IPS-18c (cell line): ENCODE results near the gene IGF2.
"Not testable (repeated sequence)": the region's sequence is repeated elsewhere in the genome, so short reads cannot be mapped to it uniquely, and the experiment has no call there.

ENCODE experiments used
- H3K4me3 ChIP-seq: 2 replicates; pipeline ENCODE4 v1.7.0; 2013; ENCODE audit warnings: low read depth, mild to moderate bottlenecking, low read length, moderate library complexity; ENCODE audit not compliant: insufficient read depth
- H3K9me3 ChIP-seq: one replicate; pipeline ENCODE4 v1.6.1; 2013; ENCODE audit warnings: mild to moderate bottlenecking, low read length, moderate library complexity; ENCODE audit not compliant: control insufficient read depth, insufficient read depth

Gene IGF2

GRCh38 chr11:2139123-2139521, at the start of gene IGF2:
IGF2 (minus strand) TSS chr11:2139389; CDS start chr11:2135523, 3,866 bp downstream.
- H3K4me3 ChIP-seq = peak within 1 kb of the TSS; percentile 24; the same call in 1 of the 2 replicates
- no peaks in the 10 kb centered on the region for H3K9me3 ChIP-seq

DNA sequence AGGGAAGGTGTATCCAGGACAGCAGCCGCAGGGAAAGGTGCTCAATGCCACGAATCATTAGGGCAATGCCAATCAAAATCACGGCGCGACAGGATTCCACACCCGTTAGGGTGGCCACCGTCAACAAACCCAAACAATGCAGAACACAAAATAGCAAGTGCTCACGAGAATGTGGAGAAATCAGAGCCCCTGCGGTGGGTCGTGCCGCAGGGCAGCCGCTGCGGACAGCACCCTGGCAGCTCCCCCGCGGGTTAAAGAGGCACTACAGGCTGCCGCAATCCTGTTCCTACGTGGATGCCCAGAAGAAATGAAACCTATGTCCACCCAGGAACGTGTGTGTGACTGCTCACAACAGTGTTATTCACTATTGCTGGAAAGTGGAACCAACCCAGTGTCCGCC, 49.6 kb upstream of the IGF2 start:
- Histone ChIP-seq H3K4me3 (no peak overlapping the region), H3K9me3 (no peaks in the 10 kb centered on the region)

DNA sequence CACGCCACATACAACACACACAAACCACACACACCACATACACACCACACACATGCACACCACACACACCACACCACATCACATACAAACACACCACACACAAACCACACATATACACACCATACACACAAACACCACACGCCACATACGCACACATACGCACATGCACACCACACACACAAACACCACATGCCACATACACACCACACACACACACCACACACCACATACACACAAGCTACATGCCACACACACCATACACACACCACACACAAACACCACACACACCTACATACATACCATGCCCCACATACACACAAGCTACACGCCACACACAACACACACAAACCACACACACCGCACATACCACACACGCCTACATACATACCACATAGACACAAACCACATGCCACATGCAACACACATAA, 48.1 kb upstream of the IGF2 start:
- Histone ChIP-seq H3K4me3 (no peak overlapping the region), H3K9me3 (no peaks in the 10 kb centered on the region)

DNA sequence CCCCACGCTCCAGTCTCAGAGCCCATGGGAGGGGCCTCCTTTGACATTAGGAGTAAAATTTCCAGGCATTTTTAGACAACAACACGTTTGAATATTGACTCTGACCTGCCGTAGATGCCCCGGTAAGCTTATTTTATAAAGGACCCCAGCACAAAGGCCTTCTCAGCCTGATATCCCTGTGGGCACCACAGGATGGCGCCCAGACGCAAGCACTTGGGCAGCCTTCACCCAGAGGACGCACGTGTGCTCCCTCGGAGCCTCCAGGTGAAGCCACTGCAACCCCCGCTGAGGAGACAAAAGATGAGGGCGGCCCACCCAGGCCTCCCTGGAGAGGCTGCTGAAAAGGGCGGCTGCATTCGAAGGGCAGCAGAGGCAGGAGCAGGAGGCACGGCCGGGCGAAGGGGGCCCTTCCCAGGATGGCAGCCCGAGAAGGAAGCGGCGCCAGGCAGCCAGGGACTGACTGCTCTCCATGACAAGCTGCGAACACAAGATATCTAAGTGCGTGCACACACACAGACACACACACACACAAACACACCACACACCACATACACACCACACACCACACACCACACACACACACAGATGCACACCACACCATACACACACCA, 47.6 kb upstream of the IGF2 start:
- H3K9me3 ChIP-seq = no peaks in the 10 kb centered on the region
- no peak overlapping the region for H3K4me3 ChIP-seq

GRCh38 chr11:2185324-2186085, 46.3 kb upstream of the IGF2 start:
- H3K4me3 ChIP-seq = no peak overlapping the region

DNA sequence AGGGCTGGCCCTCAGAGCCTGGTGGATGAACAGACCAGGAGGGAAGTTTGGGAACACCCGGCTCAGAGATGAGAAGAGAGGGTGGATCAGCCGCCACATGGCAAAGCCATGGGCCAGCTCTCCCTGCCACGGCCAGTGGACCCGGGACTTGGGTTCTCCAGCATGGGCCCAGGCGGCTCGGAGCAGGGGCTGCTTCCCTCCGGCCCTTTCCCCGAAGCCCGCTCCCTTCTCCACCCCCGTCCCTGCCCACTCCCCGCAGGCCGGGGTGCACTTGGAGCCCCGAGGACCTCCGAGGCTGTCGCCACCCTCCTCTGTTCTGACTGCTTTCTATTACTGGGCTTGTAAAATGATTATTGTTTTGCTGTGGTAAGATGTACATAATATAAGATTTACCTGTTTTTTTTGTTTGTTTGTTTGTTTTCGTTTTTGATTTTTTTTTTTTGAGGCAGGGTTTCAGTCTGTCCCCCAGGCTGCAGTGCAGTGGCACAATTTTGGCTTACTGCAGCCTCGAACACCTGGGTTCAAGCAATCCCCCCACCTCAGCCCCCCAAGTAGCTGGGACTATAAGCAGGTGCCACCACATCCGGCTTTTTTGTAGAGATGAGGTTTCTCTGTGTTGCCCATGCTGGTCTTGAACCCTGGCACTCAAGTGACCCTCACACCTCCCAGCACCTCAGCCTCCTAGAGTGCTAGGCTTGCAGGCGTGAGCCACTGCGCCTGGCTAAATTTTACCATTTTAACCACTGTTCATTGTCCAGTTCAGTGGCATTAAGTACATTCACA, 43.7 kb upstream of the IGF2 start:
- Histone ChIP-seq H3K9me3 (no peaks in the 10 kb centered on the region), H3K4me3 (no peak overlapping the region)

More at GRCh38 chr11:2185324-2186085, 46.3 kb upstream of the IGF2 start:
- H3K9me3 ChIP-seq = no peaks in the 10 kb centered on the region

GRCh38 chr11:2182075-2182474, 42.9 kb upstream of the IGF2 start:
- Histone ChIP-seq H3K4me3 (no peak overlapping the region), H3K9me3 (no peaks in the 10 kb centered on the region)

GRCh38 chr11:2180789-2181370, 41.7 kb upstream of the IGF2 start:
- H3K9me3 ChIP-seq = no peaks in the 10 kb centered on the region
- H3K4me3 ChIP-seq = no peak overlapping the region

DNA sequence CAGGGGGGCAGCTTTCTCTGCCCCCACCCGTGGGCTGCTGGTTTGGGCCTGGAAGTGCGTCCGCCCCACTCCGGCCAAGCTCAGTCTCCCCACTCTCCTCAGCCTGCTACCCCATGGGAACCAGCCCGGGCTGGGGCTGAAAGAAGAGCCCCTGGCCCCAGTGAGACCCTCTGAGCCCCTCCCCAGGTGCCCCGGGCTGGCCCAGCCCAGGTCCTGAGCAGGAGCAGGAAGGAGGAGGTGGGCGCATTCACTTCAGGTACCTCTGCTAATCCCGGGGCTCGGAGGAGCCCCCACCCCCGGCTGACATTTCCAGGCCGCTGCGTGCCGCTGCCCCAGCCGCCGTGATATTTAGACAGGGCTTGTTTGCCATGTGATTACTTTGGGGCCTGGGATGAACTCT, 41.2 kb upstream of the IGF2 start:
- H3K9me3 ChIP-seq = no peaks in the 10 kb centered on the region
- no peak overlapping the region for H3K4me3 ChIP-seq

GRCh38 chr11:2179516-2179915, 40.3 kb upstream of the IGF2 start:
- Histone ChIP-seq H3K9me3 (no peaks in the 10 kb centered on the region), H3K4me3 (no peak overlapping the region)

GRCh38 chr11:2178906-2179494, 39.8 kb upstream of the IGF2 start:
- H3K9me3 ChIP-seq = no peaks in the 10 kb centered on the region
- no peak overlapping the region for H3K4me3 ChIP-seq

DNA sequence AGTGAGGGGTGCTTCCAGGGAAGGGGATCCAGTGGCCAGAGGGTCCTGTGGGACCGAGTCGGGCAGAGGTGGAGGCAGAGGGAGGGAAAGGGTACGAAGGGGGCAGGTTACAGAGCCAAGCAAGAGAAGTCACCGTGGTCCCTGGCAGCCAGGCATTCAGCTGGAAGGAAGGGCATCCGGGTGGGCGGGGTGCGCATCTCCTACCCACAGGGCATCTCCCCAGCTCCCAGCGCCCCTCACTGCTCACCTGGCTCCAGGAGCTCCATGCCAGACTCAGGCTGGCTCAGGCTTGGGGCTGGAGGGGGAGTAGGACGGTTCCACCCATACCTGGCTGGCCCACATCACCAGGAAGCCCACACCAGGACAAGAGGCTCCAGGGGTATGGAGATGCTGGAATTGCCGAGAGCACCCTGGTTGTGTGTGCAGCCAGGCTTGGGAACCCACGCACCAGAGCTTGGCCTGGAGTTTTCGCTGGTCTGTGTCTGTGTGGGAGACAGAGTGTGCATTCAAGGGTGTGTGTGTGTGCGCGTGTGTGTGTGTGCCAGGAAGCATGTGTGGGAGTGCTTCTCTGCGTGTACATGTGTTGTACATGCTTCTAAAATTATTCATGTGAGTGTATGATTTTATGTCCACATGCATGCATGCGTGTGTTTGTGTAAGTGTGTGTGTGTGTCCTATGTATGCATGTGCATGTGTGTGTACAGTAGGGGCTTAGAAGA, 39.0 kb upstream of the IGF2 start:
- H3K4me3 ChIP-seq, H3K9me3 ChIP-seq: not testable (repeated sequence)

DNA sequence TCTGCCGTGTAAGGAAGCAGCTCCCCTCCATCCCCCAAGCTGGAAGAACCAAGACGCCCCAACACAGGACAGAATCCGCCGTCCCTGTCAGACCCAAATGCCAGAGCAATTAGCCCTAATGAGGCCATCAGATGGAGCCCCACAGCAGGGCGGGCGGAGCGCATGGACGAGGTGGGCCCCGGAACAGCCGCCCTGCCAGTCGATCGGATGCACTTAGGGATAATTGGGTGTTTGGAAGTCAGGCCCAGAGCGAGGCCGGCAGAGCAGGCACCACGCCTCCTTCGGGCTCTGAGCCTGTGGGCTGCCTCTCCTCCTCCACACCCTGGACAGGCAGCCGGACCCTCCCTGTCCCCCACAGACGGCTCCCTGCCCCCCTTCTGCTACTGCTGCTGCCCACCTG, 37.9 kb upstream of the IGF2 start:
- no peaks in the 10 kb centered on the region for H3K9me3 ChIP-seq
- no peak overlapping the region for H3K4me3 ChIP-seq

- Histone ChIP-seq H3K4me3 (no peak overlapping the region), H3K9me3 (no peaks in the 10 kb centered on the region)
Measured at GRCh38 chr11:2176389-2176900, 37.3 kb upstream of the IGF2 start.

- Histone ChIP-seq H3K9me3 (no peaks in the 10 kb centered on the region), H3K4me3 (no peak overlapping the region)
Measured at GRCh38 chr11:2175659-2176058, 36.5 kb upstream of the IGF2 start.

DNA sequence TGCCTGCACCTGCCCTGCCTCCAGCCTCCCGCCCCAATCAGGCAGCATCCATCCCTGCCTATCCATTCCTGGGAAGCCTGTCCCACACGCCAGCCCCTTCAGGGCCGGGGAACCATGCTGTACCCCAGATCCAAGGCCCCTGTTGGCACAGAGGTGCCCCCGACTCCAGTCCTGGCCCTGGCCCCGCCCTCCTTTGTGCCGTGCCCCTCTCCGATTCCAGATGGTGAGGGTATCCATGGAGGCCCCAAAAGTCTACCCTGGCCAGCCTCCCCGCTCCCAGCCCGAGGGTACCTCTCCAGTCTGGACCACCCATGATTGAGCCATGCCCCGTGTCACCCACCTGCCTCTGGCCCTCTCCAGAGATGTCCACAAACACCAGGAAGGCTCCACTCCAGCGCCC, 35.2 kb upstream of the IGF2 start:
- Histone ChIP-seq H3K9me3 (no peaks in the 10 kb centered on the region), H3K4me3 (no peak overlapping the region)

GRCh38 chr11:2173761-2174160, 34.6 kb upstream of the IGF2 start:
- H3K4me3 ChIP-seq = no peak overlapping the region
- H3K9me3 ChIP-seq = no peaks in the 10 kb centered on the region
